Measurements from ENCODE around the gene PDCD2L.
"Not testable (repeated sequence)": the region's sequence is repeated elsewhere in the genome, so short reads cannot be mapped to it uniquely, and the experiment has no call there.

The PDCD2L gene

DNA sequence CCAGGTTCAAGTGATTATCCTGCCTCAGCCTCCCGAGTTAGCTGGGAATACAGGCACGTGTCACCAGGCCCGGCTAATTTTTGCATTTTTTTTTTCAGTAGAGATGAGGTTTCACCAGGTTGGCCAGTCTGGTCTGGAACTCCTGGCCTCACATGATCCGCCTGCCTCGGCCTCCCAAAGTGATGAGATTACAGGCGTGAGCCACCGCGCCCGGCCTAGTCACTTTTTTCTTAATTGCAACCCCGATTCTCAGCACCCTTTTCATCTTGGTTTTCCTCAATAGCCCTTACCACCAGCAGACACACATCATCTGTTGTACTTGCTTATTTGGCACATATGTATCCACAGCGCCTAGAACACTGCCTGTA is 39.8 kb upstream of the PDCD2L start:
- H3K4me3 ChIP-seq (ENCODE audit: low read length in 2 of 2) = peak overlapping the region; percentile 68 to 87
- no peaks in the 10 kb centered on the region for H3K27me3 ChIP-seq (ENCODE audit: control insufficient read depth in 1 of 2, insufficient read depth in 2 of 2, low read length in 2 of 2)
- peaks cover 33% of the 10 kb centered on the region for H3K4me1 ChIP-seq (ENCODE audit: control insufficient read depth, insufficient read depth, low read length)
- H3K9me3 ChIP-seq (ENCODE audit: control insufficient read depth in 2 of 2, low read length in 2 of 2) = no peaks in the 10 kb centered on the region
- H3K27ac ChIP-seq (ENCODE audit: low read length) = peak overlapping the region; percentile 37
- peak overlapping the region; percentile 51 to 57 for H3K9ac ChIP-seq (ENCODE audit: low read length in 2 of 2)
- peaks cover 15 to 20% of the 10 kb centered on the region in 2 donors for H3K36me3 ChIP-seq (ENCODE audit: control insufficient read depth in 2 of 2, insufficient read depth in 2 of 2, low read length in 2 of 2)

DNA sequence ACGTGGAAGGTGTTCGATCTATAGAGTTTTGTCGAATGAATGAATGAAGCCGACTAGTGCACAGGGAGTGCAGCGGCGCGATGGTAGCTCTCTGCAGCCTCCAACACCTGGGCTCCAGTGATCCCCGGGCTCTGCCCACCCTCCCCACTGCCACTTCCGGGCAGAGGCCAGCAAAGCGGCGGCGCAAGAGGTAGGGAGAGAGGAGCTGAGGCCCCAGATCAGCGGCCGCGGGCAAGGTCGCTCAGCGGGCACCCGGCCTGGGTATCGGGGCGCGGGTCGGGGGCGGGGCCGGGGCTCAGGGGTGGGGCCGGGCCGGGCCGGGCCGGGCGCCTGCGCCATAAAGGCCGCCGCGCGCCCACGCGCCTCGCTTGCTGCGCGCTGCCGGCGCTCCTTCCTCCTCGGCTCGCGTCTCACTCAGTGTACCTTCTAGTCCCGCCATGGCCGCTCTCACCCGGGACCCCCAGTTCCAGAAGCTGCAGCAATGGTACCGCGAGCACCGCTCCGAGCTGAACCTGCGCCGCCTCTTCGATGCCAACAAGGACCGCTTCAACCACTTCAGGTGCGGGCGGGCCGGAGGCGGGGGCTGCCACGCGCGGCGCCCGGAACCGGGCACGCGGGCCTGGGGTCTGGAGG is 39.3 kb upstream of the PDCD2L start, which contains the start of gene GPI:
Gene GPI (plus strand): TSS at position 367 of the 633 bp plus-strand sequence. CDS start 71 bp downstream, at position 438.
- peak within 1 kb of the TSS; percentile 75 for H3K27ac ChIP-seq (ENCODE audit: low read length)
- peaks cover 20 to 23% of the 10 kb centered on the region in 2 donors for H3K36me3 ChIP-seq (ENCODE audit: control insufficient read depth in 2 of 2, insufficient read depth in 2 of 2, low read length in 2 of 2)
- H3K4me3 ChIP-seq (ENCODE audit: low read length in 2 of 2) = peak within 1 kb of the TSS; percentile 71 to 87
- no peaks in the 10 kb centered on the region for H3K27me3 ChIP-seq (ENCODE audit: control insufficient read depth in 1 of 2, insufficient read depth in 2 of 2, low read length in 2 of 2)
- H3K9ac ChIP-seq (ENCODE audit: low read length in 2 of 2) = peak within 1 kb of the TSS; percentile 84 to 91
- H3K4me1 ChIP-seq (ENCODE audit: control insufficient read depth, insufficient read depth, low read length) = peaks cover 28% of the 10 kb centered on the region
- no peaks in the 10 kb centered on the region for H3K9me3 ChIP-seq (ENCODE audit: control insufficient read depth in 2 of 2, low read length in 2 of 2)

DNA sequence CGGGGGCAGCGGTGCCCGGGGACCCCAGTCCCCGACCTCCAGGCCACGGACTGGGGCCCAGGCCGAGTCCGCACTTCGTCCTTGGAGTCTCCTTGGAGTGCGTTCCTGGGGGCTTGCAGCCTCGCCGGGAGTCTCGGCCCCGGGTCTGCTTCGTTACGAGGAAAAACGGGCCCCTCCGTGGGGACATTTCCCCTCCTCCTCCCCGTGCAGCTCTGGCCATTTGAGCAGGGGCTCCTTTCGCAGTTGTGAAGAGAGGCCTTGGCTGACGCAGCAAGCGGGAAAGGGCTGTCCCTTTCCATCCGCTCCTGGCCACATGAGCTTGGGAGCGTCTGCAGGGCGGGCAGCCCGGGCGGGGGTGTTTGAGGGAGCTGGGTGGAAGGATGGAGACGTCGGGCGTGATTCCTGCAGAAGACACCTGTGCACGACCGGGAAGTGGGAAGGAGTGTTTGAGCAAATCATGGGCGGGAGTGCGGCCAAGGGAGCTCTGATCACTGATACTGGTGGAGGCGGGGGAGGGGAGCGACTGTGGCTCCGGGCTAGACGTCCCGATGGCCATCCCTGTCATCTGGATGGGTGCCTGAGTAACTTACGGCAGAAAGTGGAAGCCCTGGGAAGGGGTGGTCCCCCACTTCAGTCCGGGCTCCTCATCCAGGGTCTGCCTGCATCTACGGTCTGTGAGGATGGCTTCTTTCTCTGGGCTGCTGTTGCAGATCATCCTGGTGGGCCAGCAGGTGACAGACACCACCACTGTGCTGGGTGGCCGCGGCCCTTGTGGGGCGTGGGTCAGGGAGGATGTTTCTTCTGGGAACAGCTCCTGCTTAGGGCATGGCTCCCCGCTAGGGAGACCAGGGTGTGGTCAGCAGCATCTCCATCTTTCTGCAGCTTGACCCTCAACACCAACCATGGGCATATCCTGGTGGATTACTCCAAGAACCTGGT is 38.5 kb upstream of the PDCD2L start:
- H3K9ac ChIP-seq (ENCODE audit: low read length in 2 of 2) = peak overlapping the region; percentile 84 to 91
- peaks cover 23 to 29% of the 10 kb centered on the region in 2 donors for H3K36me3 ChIP-seq (ENCODE audit: control insufficient read depth in 2 of 2, insufficient read depth in 2 of 2, low read length in 2 of 2)
- peak overlapping the region; percentile 75 for H3K27ac ChIP-seq (ENCODE audit: low read length)
- H3K27me3 ChIP-seq (ENCODE audit: control insufficient read depth in 1 of 2, insufficient read depth in 2 of 2, low read length in 2 of 2) = no peaks in the 10 kb centered on the region
- peak overlapping the region; percentile 71 to 87 for H3K4me3 ChIP-seq (ENCODE audit: low read length in 2 of 2)
- H3K4me1 ChIP-seq (ENCODE audit: control insufficient read depth, insufficient read depth, low read length) = peaks cover 26% of the 10 kb centered on the region
- H3K9me3 ChIP-seq (ENCODE audit: control insufficient read depth in 2 of 2, low read length in 2 of 2) = no peaks in the 10 kb centered on the region

DNA sequence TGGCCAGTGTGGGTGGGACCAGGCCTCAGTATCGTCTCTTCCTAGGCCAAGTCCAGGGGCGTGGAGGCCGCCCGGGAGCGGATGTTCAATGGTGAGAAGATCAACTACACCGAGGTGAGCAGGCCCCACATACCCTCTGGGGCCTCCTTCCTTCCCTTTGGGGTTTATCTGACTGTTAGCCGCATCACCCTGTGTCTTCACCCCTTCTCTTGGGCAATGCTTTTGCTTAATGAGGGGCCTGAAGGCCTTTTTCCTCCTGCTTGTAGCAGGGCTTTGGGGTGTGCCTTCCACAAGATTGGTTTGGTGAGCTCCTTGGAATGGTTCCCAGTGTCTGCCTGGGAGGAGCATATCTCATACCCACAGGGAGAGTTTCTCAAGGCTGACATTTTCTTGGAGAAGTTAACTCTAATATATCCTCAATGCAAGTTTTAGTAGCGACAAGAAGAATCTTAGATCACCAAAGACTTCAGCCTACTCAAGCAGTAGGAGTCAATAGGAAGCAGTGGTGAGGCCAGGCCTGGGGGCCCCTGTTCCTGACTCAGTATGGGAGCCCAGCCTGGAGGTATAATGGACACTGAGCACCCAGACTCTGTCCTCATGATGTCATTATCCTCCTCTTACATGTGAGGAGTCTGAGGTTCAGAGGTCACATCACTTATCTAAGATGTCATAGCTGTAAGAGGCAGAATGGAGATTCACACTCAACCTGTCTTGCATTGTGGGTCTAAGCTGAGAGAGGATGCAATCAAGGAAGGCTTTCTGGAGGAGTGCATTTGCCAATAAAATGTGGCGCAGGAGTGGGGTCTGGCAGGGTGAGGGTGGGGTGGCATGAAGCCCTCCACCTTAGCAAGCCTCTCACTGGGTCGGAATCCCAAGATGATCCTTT is 37.2 kb upstream of the PDCD2L start:
- Histone ChIP-seq H3K36me3 (ENCODE audit: control insufficient read depth in 2 of 2, insufficient read depth in 2 of 2, low read length in 2 of 2) (peaks cover 29 to 35% of the 10 kb centered on the region in 2 donors), H3K9ac (ENCODE audit: low read length in 2 of 2) (peak overlapping the region; percentile 36 to 91), H3K27ac (ENCODE audit: low read length) (no peak overlapping the region), H3K27me3 (ENCODE audit: control insufficient read depth in 1 of 2, insufficient read depth in 2 of 2, low read length in 2 of 2) (no peaks in the 10 kb centered on the region), H3K4me1 (ENCODE audit: control insufficient read depth, insufficient read depth, low read length) (peaks cover 26% of the 10 kb centered on the region), H3K9me3 (ENCODE audit: control insufficient read depth in 2 of 2, low read length in 2 of 2) (no peaks in the 10 kb centered on the region), H3K4me3 (ENCODE audit: low read length in 2 of 2) (peak overlapping the region; percentile 71 to 87)

DNA sequence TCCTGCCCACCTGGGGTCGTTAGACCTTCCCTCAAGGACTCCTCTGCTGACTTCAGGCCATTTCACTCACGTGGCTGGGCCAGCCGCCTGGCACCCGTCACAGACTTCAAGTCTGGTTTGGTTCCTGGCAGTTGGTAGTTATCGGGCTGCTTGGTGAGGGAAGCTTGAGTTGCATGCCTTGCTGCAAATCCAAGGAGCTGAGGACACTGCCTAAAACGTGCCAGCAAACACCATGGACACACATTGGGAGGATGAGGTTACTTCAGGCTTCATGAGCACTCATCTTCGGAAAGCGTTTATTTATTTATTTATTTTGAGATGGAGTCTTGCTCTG is 36.6 kb upstream of the PDCD2L start:
- Histone ChIP-seq H3K9ac (ENCODE audit: low read length in 2 of 2) (no peak overlapping the region), H3K27ac (ENCODE audit: low read length) (no peak overlapping the region), H3K4me1 (ENCODE audit: control insufficient read depth, insufficient read depth, low read length) (peaks cover 26% of the 10 kb centered on the region), H3K4me3 (ENCODE audit: low read length in 2 of 2) (peak overlapping the region in 1 of 2 donors; percentile 8), H3K27me3 (ENCODE audit: control insufficient read depth in 1 of 2, insufficient read depth in 2 of 2, low read length in 2 of 2) (no peaks in the 10 kb centered on the region), H3K9me3 (ENCODE audit: control insufficient read depth in 2 of 2, low read length in 2 of 2) (no peaks in the 10 kb centered on the region), H3K36me3 (ENCODE audit: control insufficient read depth in 2 of 2, insufficient read depth in 2 of 2, low read length in 2 of 2) (peaks cover 32 to 35% of the 10 kb centered on the region in 2 donors)

DNA sequence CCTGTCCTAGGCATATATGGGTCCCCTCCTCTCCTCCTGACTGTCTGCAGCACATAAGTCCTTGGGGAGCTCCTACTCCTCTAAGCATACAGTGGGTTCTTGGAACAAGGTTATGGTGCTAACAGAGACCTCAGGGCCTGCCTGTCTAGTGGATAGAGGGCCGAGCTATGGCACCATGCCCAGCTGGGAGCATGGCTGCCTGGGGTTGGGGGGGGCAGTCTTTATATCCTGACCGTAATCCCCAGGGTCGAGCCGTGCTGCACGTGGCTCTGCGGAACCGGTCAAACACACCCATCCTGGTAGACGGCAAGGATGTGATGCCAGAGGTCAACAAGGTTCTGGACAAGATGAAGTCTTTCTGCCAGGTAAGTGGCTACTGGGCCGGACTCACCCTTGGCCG is 35.9 kb upstream of the PDCD2L start:
- H3K4me3 ChIP-seq (ENCODE audit: low read length in 2 of 2) = no peak overlapping the region
- no peak overlapping the region for H3K27ac ChIP-seq (ENCODE audit: low read length)
- no peaks in the 10 kb centered on the region for H3K27me3 ChIP-seq (ENCODE audit: control insufficient read depth in 1 of 2, insufficient read depth in 2 of 2, low read length in 2 of 2)
- no peak overlapping the region for H3K9ac ChIP-seq (ENCODE audit: low read length in 2 of 2)
- H3K9me3 ChIP-seq (ENCODE audit: control insufficient read depth in 2 of 2, low read length in 2 of 2) = no peaks in the 10 kb centered on the region
- peaks cover 32 to 35% of the 10 kb centered on the region in 2 donors for H3K36me3 ChIP-seq (ENCODE audit: control insufficient read depth in 2 of 2, insufficient read depth in 2 of 2, low read length in 2 of 2)
- H3K4me1 ChIP-seq (ENCODE audit: control insufficient read depth, insufficient read depth, low read length) = peaks cover 26% of the 10 kb centered on the region

DNA sequence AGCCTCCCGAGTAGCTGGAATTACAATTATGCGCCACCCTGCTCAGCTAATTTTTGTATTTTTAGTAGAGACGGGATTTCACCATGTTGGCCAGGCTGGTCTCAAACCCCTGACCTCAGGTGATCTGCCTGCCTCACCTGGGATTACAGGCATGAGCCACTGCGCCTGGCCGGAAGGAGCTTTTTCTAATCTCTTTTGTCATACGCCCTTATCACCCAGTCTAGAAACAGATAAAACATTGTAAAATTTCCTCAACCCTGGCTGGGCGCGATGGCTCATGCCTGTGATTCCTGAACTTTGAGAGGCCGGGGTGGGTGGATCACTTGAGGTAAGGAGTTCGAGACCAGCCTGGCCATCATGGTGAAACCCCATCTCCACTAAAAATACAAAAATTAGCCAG is 35.0 kb upstream of the PDCD2L start:
- not testable (repeated sequence) for H3K4me3 ChIP-seq (ENCODE audit: low read length in 2 of 2); H3K27me3 ChIP-seq (ENCODE audit: control insufficient read depth in 1 of 2, insufficient read depth in 2 of 2, low read length in 2 of 2); H3K9me3 ChIP-seq (ENCODE audit: control insufficient read depth in 2 of 2, low read length in 2 of 2); H3K9ac ChIP-seq (ENCODE audit: low read length in 2 of 2); H3K27ac ChIP-seq (ENCODE audit: low read length)
- peaks cover 26% of the 10 kb centered on the region for H3K4me1 ChIP-seq (ENCODE audit: control insufficient read depth, insufficient read depth, low read length)
- peaks cover 33 to 38% of the 10 kb centered on the region in 2 donors for H3K36me3 ChIP-seq (ENCODE audit: control insufficient read depth in 2 of 2, insufficient read depth in 2 of 2, low read length in 2 of 2)

DNA sequence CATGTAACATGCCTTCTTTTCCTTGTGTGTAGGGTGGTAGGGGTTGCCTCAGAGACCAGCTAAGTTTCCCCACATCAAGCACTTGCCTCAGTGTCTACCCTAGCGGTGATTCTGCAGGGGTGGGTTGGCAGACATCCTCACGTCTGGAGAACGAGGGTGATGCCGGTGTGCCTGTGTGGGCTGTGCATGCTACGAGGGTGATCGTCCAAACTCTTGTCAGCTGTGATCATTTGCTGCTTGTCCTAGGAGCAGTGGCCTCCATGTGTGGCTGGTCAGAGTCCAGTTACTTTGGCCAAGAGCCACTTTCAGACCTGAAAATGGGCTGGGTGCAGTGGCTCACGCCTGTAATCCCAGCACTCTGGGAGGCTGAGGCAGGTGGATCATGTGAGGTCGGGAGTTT is 34.1 kb upstream of the PDCD2L start:
- Histone ChIP-seq H3K9ac (ENCODE audit: low read length in 2 of 2) (no peak overlapping the region), H3K27me3 (ENCODE audit: control insufficient read depth in 1 of 2, insufficient read depth in 2 of 2, low read length in 2 of 2) (no peaks in the 10 kb centered on the region), H3K4me3 (ENCODE audit: low read length in 2 of 2) (no peak overlapping the region), H3K4me1 (ENCODE audit: control insufficient read depth, insufficient read depth, low read length) (peaks cover 22% of the 10 kb centered on the region), H3K36me3 (ENCODE audit: control insufficient read depth in 2 of 2, insufficient read depth in 2 of 2, low read length in 2 of 2) (peaks cover 39 to 41% of the 10 kb centered on the region in 2 donors), H3K9me3 (ENCODE audit: control insufficient read depth in 2 of 2, low read length in 2 of 2) (no peaks in the 10 kb centered on the region), H3K27ac (ENCODE audit: low read length) (no peak overlapping the region)

DNA sequence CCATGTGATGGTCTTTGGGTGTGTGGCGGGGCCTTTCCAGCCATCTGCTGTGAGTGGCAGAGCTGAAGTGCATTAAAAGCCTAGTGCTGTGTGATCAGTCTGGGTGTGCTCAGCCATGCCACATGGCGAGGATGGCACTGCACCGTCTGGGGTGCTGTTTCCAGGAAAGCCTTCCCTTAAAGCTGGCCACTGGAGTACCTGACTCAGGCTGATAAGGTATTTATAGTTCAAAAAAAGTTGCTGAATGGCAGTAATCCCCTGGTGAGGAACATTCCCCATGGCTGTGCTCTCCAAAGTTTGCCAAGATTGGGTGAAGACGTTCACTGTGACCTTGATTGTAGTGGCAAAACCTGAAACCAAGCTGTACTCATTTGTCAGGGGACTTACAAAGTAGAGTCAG is 33.2 kb upstream of the PDCD2L start:
- H3K4me1 ChIP-seq (ENCODE audit: control insufficient read depth, insufficient read depth, low read length) = peaks cover 17% of the 10 kb centered on the region
- H3K36me3 ChIP-seq (ENCODE audit: control insufficient read depth in 2 of 2, insufficient read depth in 2 of 2, low read length in 2 of 2) = peaks cover 47 to 48% of the 10 kb centered on the region in 2 donors
- no peaks in the 10 kb centered on the region for H3K9me3 ChIP-seq (ENCODE audit: control insufficient read depth in 2 of 2, low read length in 2 of 2)
- H3K4me3 ChIP-seq (ENCODE audit: low read length in 2 of 2) = no peak overlapping the region
- H3K27ac ChIP-seq (ENCODE audit: low read length) = no peak overlapping the region
- H3K9ac ChIP-seq (ENCODE audit: low read length in 2 of 2) = no peak overlapping the region
- no peaks in the 10 kb centered on the region for H3K27me3 ChIP-seq (ENCODE audit: control insufficient read depth in 1 of 2, insufficient read depth in 2 of 2, low read length in 2 of 2)

DNA sequence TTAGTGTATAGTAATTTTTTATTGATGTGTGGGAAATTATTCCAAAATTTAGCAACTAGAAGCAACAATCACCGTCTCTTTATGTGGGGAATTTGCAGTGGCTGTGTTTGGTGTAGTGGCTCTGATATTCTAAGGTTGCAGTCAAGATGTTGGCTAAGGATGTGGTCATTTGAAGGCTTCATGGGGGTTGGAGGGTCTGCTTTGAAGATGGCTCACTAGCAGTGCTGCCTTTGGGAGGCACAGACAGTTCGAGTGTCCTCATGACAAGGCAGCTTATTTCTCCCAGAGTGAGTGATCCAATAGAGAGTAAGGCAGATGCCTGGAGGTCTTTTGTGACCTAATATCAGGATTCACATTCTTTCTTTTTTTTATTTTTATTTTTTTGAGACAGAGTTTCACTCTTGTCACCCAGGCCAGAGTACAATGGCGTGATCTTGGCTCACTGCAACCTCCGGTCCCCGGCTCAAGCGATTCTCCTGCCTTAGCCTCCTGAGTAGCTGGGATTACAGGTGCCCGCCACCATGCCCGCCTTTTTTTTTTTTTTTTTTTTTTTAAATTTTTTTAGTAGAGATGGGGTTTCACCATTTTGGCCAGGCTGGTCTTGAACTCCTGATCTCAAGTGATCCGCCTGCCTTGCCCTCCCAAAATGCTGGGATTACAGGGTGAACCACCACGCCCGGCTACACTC is 30.5 kb upstream of the PDCD2L start:
- no peak overlapping the region for H3K9ac ChIP-seq (ENCODE audit: low read length in 2 of 2)
- no peaks in the 10 kb centered on the region for H3K4me1 ChIP-seq (ENCODE audit: control insufficient read depth, insufficient read depth, low read length)
- no peak overlapping the region for H3K27ac ChIP-seq (ENCODE audit: low read length)
- no peak overlapping the region for H3K4me3 ChIP-seq (ENCODE audit: low read length in 2 of 2)
- no peaks in the 10 kb centered on the region for H3K27me3 ChIP-seq (ENCODE audit: control insufficient read depth in 1 of 2, insufficient read depth in 2 of 2, low read length in 2 of 2)
- H3K36me3 ChIP-seq (ENCODE audit: control insufficient read depth in 2 of 2, insufficient read depth in 2 of 2, low read length in 2 of 2) = peaks cover 38 to 44% of the 10 kb centered on the region in 2 donors
- no peaks in the 10 kb centered on the region for H3K9me3 ChIP-seq (ENCODE audit: control insufficient read depth in 2 of 2, low read length in 2 of 2)

All from stomach smooth muscle (tissue), 2 donors.